HG03066 (cell line): ENCODE measurements around the gene CDK15.
"Not testable (repeated sequence)": the region's sequence is repeated elsewhere in the genome, so short reads cannot be mapped to it uniquely, and the experiment has no call there.

Experiments used
- ATAC-seq: cut with Tn5 transposase; IDR thresholded peaks from one replicate; pipeline ENCODE4 v1.9.1; 2021; ENCODE audit warnings: low read depth; ENCODE audit not compliant: unreplicated experiment

Gene CDK15

GRCh38 chr2:201824212-201824611, 17.9 kb downstream of the CDK15 start:
- ATAC-seq: no peak

- no peak for ATAC-seq
These were observed 21.3 kb downstream of the CDK15 start for GRCh38 chr2:201827621-201828020.

GRCh38 chr2:201828220-201828619, 21.9 kb downstream of the CDK15 start:
- ATAC-seq: no peak

GRCh38 chr2:201830666-201831065, 24.3 kb downstream of the CDK15 start:
- ATAC-seq: no peak

GRCh38 chr2:201831469-201831868, 25.1 kb downstream of the CDK15 start:
- no peak for ATAC-seq

- ATAC-seq: no peak
These were observed 27.4 kb downstream of the CDK15 start for GRCh38 chr2:201833781-201834180.

GRCh38 chr2:201835066-201835465, 28.7 kb downstream of the CDK15 start:
- no peak for ATAC-seq

- no peak for ATAC-seq
These were observed 31.1 kb downstream of the CDK15 start for GRCh38 chr2:201837391-201837790.

GRCh38 chr2:201837824-201838431, 31.6 kb downstream of the CDK15 start:
- no peak for ATAC-seq

- ATAC-seq: no peak
These were observed 33.4 kb downstream of the CDK15 start for GRCh38 chr2:201839727-201840126.

GRCh38 chr2:201840726-201841125, 34.4 kb downstream of the CDK15 start:
- no peak for ATAC-seq

- no peak for ATAC-seq
These were observed 36.0 kb downstream of the CDK15 start for GRCh38 chr2:201842131-201842860.

GRCh38 chr2:201844922-201845321, 38.6 kb downstream of the CDK15 start:
- not testable (repeated sequence) for ATAC-seq

- no peak for ATAC-seq
These were observed 41.1 kb downstream of the CDK15 start for GRCh38 chr2:201847481-201847880.

- ATAC-seq: no peak
These were observed 46.1 kb downstream of the CDK15 start for GRCh38 chr2:201852462-201852861.

- ATAC-seq: no peak
These were observed 46.6 kb downstream of the CDK15 start for GRCh38 chr2:201852878-201853415.

- ATAC-seq: no peak
These were observed 48.0 kb downstream of the CDK15 start for GRCh38 chr2:201854221-201854801.

- no peak for ATAC-seq
These were observed 48.5 kb downstream of the CDK15 start for GRCh38 chr2:201854841-201855240.

- no peak for ATAC-seq
These were observed 49.0 kb downstream of the CDK15 start for GRCh38 chr2:201855356-201855755.

- no peak for ATAC-seq
These were observed 51.0 kb downstream of the CDK15 start for GRCh38 chr2:201857326-201857725.

- no peak for ATAC-seq
These were observed 52.2 kb downstream of the CDK15 start for GRCh38 chr2:201858281-201859184.
